DND-41 (cell line): ENCODE measurements around the gene OR56A1.

Experiments
- EZH2 ChIP-seq: IDR thresholded peaks from 3 replicates; pipeline ENCODE4 v1.6.1; 2012; ENCODE audit warnings: borderline replicate concordance, low read depth, mild to moderate bottlenecking, moderate library complexity, low read length, inconsistent platforms; ENCODE audit not compliant: severe bottlenecking
- TF ChIP-seq, protein P1 (sequence below): IDR thresholded peaks from 2 replicates; pipeline ENCODE4 v1.5.1; 2012; ENCODE audit warnings: borderline replicate concordance, low read length, moderate library complexity, mild to moderate bottlenecking; ENCODE audit not compliant: poor library complexity, severe bottlenecking; ENCODE audit errors: extremely low read depth

DNA sequence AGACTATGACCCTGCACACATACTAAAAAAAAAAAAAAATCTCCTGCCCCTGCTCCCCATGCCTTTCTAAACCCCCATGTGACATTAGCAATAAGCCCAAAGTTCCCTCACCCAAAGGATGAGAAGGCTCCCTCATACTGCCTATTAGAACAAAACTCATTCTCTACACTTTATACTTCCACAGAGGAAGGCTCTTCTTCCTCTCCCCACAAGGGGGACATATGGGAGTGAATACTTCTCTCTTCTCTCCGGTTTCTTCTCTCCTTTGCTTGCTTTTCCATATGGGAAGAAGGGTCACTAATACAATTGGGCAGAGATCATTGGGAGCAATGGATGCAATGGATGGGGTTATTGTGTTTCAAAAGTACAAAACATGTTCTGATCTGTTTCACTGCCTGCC is 47.1 kb downstream of the OR56A1 start:
- TF ChIP-seq, protein P1, sequence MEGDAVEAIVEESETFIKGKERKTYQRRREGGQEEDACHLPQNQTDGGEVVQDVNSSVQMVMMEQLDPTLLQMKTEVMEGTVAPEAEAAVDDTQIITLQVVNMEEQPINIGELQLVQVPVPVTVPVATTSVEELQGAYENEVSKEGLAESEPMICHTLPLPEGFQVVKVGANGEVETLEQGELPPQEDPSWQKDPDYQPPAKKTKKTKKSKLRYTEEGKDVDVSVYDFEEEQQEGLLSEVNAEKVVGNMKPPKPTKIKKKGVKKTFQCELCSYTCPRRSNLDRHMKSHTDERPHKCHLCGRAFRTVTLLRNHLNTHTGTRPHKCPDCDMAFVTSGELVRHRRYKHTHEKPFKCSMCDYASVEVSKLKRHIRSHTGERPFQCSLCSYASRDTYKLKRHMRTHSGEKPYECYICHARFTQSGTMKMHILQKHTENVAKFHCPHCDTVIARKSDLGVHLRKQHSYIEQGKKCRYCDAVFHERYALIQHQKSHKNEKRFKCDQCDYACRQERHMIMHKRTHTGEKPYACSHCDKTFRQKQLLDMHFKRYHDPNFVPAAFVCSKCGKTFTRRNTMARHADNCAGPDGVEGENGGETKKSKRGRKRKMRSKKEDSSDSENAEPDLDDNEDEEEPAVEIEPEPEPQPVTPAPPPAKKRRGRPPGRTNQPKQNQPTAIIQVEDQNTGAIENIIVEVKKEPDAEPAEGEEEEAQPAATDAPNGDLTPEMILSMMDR = peak; percentile 4
- TF ChIP-seq EZH2 = no peak
